Ecto neural progenitor cell (in vitro differentiated cells): ENCODE data around the gene TMEM131.

Source experiments
- DNase-seq: peaks from one replicate; pipeline ENCODE4 v3.0.0-alpha.2; 2018; ENCODE audit warnings: low spot score

Gene TMEM131

DNA sequence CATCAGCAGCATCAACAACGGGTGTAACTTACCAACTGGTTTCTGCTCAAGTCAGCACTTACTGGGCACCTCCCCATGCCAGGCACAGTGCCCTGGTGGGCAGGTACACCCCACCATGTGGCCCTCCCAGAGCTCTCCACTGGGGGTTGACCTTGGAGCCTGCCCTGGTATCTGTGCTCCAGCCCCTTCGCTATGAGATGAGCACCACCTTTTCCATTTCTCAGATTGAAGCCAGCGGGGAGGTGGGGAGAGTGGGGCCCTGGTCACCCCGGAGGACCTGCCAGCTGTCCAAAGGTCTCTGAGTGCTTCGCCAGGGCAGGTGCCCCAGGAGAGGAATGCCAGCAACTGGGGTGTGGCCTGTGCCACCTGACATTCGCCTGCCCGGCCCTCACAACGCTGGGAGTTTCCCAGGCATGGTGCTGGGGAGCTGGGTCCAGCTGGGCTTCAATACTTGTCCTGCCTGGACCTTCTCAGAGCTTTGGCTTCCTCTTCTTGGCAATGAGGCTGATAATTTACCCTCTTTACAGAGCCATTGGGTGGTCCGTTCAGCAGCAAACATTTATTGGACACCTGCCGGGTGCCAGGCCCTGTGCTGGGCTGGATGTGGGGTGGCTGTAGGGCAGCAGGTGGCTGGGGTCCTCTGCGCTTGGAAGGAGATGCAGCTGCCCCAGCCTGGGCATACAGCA is 288.2 kb downstream of the TMEM131 start:
- DNase-seq = no peak

DNA sequence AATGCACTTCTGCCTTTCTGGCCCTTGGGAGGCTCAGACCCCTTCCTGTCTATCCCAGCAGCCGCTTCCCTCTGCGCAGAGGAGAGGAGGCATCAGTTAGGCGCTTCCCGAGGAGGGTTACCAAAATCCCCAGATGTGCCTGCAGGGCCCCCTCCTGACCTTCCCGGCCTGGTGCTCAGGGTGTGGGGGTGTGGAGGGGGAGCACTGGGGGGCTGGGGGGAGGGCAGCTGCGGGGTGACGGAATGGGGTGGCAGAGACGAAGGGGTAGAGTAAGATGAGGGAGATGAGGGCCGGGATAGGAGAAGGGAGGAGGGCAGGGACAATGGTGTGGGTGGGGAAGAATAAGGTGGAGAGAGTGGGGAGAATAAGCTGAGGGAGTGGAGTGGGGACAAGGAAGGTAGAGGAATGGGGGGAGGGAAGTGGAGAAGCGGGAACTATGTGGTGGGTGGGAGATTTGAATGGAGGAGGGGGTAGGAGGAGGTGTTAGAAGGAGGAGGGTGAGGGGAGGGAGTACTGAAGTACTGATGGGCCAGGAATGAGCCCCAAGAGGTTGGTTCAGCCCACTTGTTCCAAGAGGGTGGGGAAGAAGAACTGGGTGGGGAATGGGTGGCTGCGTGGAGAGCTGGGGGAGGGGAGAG is 288.9 kb downstream of the TMEM131 start:
- DNase-seq = no peak
